Lower lobe of right lung (tissue), 2 donors: ENCODE results near the gene KATNAL1. TPM values are rescaled to one million over a fixed set of nuclear protein-coding genes. Genes with fewer than 3 reads are reported as not detected.
A peak's percentile ranks its signal among the peaks of the same experiment; 100 is the strongest.

Experiments
- ATAC-seq, 2 donors: fragments of 200-7000 bp; cut with Tn5 transposase; one replicate each; pipeline ENCODE4 v1.9.1; 2020 to 2022; ENCODE audit warnings: mild to moderate bottlenecking in 2 of 2, moderate library complexity in 2 of 2
- DNase-seq: peaks from one replicate; pipeline ENCODE4 v3.0.0-alpha.2; 2020
- H3K27ac ChIP-seq: fragments of 200-600 bp; one replicate; pipeline ENCODE4 v1.8.0; 2022
- H3K27me3 ChIP-seq: fragments of 200-600 bp; one replicate; pipeline ENCODE4 v1.8.0; 2022; ENCODE audit warnings: low read depth
- H3K36me3 ChIP-seq: fragments of 200-600 bp; one replicate; pipeline ENCODE4 v1.8.0; 2022; ENCODE audit warnings: mild to moderate bottlenecking
- H3K4me1 ChIP-seq: fragments of 200-600 bp; one replicate; pipeline ENCODE4 v1.8.0; 2022
- H3K4me3 ChIP-seq: fragments of 200-600 bp; one replicate; pipeline ENCODE4 v1.8.0; 2022; ENCODE audit warnings: mild to moderate bottlenecking
- H3K9me3 ChIP-seq: fragments of 200-600 bp; one replicate; pipeline ENCODE4 v1.8.0; 2022
- intact Hi-C: fragments of 100-400 bp; cut with DNase I; formaldehyde crosslinking; loops from one replicate; pipeline ENCODE4 v1.11.0; 2022
- total RNA-seq: library from RNA; stranded (reverse); fragmentation: NEBNext Ultra II Directional; extraction: Animal tissue kit (Norgen Biotek cat#: 25700); gene quantifications from one replicate; pipeline ENCODE4 v1.2.1, GENCODE V29; 2021
- TF ChIP-seq, protein P1 (sequence below): fragments of 200-600 bp; IDR thresholded peaks from one replicate; pipeline ENCODE4 v1.8.0; 2022; ENCODE audit warnings: antibody characterized with exemption, mild to moderate bottlenecking
- donor health status: DM: no; HTN: yes; CAD: no; lungs with severe emphysema.

KATNAL1 gene
- total RNA-seq, 1 donor from 2014 or later: 18.4 TPM

DNA sequence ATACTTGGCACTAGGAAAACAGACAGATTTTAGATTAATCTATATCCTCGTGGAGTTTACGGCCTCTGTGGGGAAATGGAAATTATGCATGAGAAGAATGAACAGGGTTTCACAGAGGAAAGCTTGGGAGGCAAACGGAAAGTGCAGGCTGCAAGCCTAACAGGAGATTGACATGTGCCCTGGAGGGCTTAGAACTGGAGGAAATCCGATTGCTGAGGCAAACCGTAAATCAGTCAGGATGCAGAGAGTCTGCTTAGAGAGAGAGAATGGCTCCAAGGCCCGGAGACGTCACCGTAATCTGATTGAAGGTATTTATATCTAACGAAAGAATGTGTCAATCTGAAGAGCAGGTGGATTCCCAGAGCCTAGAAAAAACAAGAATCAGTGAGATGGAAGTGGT is 143.2 kb downstream of the KATNAL1 start:
- no peaks in the 10 kb centered on the region for H3K9me3 ChIP-seq
- H3K27ac ChIP-seq: no peak overlapping the region
- H3K4me1 ChIP-seq: no peaks in the 10 kb centered on the region
- intact Hi-C loops: no loop called here
- no peaks in the 10 kb centered on the region for H3K27me3 ChIP-seq
- TF ChIP-seq, protein P1, sequence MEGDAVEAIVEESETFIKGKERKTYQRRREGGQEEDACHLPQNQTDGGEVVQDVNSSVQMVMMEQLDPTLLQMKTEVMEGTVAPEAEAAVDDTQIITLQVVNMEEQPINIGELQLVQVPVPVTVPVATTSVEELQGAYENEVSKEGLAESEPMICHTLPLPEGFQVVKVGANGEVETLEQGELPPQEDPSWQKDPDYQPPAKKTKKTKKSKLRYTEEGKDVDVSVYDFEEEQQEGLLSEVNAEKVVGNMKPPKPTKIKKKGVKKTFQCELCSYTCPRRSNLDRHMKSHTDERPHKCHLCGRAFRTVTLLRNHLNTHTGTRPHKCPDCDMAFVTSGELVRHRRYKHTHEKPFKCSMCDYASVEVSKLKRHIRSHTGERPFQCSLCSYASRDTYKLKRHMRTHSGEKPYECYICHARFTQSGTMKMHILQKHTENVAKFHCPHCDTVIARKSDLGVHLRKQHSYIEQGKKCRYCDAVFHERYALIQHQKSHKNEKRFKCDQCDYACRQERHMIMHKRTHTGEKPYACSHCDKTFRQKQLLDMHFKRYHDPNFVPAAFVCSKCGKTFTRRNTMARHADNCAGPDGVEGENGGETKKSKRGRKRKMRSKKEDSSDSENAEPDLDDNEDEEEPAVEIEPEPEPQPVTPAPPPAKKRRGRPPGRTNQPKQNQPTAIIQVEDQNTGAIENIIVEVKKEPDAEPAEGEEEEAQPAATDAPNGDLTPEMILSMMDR: no peak
- no peak overlapping the region for H3K4me3 ChIP-seq
- ATAC-seq (no peak), DNase-seq (no peak)
- H3K36me3 ChIP-seq: no peaks in the 10 kb centered on the region

DNA sequence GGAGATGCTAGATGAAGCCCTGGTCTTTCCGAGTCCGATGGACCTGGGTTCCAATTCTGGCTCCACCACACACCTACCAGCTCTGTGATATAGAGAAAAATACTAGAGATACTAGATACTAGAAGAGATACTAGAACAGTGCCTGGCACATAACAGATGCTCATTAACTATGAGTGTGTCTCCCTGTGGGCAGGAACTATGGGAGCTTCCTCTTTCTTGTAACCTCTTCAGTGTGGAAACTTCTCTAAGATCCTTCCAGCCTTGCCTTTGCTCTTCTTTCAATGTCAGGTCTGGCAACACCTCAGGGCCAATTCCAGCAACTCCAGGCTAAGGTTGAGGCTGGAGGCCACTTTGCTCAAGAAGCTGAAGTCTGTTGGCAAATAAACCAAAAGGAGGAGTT is 143.9 kb downstream of the KATNAL1 start:
- no peaks in the 10 kb centered on the region for H3K36me3 ChIP-seq
- no peaks in the 10 kb centered on the region for H3K27me3 ChIP-seq
- no peaks in the 10 kb centered on the region for H3K4me1 ChIP-seq
- intact Hi-C loops: no loop called here
- no peak overlapping the region for H3K27ac ChIP-seq
- DNase-seq (no peak), ATAC-seq (no peak)
- no peaks in the 10 kb centered on the region for H3K9me3 ChIP-seq
- H3K4me3 ChIP-seq: no peak overlapping the region
- TF ChIP-seq, protein P1: no peak

DNA sequence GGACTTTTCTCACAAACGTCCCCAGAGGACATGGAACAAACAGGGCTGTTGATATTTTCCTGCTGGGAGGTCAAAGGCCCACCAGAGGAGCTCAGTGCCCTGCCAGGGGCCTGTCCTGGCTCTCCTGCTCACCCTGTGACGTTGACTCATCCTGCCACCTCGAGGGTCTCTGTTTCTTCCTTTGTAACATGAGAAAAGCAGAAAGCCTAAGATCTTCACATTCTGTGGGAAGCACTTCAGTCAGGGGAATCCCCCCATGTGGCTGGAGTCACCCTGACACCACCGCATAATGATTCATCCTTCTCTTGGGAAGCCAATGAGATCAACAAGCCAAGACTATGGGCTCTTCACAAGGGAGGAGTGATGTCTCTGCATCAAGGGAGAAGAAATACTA is 147.9 kb downstream of the KATNAL1 start:
- intact Hi-C loops: no loop called here
- Histone ChIP-seq H3K36me3 (no peaks in the 10 kb centered on the region), H3K27ac (no peak overlapping the region), H3K9me3 (no peaks in the 10 kb centered on the region), H3K27me3 (no peaks in the 10 kb centered on the region), H3K4me3 (no peak overlapping the region), H3K4me1 (no peaks in the 10 kb centered on the region)
- DNase-seq (no peak), ATAC-seq (no peak)
- TF ChIP-seq, protein P1: no peak

DNA sequence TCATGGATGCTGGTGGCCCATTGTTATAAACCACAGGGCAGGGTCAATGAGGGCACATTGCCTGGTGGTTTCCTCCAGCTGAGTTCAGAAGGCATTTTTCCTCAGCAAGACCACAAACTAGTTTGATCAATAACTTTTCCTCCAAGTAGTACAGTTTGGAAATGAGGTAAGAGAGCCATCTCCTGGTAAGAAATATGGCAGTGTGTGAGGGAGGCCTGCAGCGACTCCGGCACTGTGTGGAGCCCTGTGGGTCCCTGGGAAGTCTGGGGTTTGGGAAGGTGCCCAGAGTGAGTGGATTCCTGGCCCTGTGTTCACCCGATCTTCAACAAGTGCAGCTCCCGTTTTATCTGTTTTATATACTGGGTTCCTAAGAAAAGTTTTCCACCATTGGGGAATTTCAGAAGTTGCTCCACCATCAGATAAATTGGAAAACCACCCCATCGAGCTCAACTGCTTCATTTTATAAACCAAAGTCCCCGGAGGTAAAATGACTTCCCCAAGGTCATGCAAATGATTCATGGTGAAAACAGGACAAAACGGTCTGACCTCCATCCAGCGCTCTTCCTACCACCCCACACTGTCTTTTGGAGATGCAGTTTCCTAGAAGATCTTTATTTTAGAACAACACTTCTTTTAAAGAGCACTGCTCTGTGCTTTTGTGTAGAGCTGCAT is 148.4 kb downstream of the KATNAL1 start:
- H3K4me3 ChIP-seq: no peak overlapping the region
- DNase-seq (no peak), ATAC-seq (peak in 1 of 2 donors; percentile 43)
- H3K27ac ChIP-seq: no peak overlapping the region
- H3K27me3 ChIP-seq: peaks cover 1% of the 10 kb centered on the region
- no peaks in the 10 kb centered on the region for H3K9me3 ChIP-seq
- H3K4me1 ChIP-seq: no peaks in the 10 kb centered on the region
- H3K36me3 ChIP-seq: no peaks in the 10 kb centered on the region
- intact Hi-C loops: no loop called here
- TF ChIP-seq, protein P1: no peak

DNA sequence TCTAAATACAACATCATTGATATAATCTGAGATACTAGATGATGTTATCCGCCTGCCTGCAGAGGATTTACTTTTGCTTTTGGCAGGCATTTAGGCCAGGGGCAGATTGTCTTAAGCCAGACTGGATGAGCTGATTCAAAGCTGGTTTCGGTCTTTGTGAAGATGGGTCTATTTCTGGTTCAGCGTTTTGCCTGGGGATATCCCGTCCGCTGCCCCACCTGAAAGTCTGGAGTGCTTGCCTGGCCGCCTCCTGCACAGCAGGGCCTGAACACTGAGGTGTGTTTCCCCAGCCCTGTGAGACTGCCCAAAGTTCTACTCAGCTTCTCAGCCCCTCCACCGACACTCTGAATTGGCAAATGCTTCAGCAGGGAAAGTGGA is 149.7 kb downstream of the KATNAL1 start:
- Histone ChIP-seq H3K9me3 (no peaks in the 10 kb centered on the region), H3K36me3 (no peaks in the 10 kb centered on the region), H3K27me3 (peaks cover 4% of the 10 kb centered on the region), H3K4me1 (no peaks in the 10 kb centered on the region), H3K27ac (no peak overlapping the region), H3K4me3 (no peak overlapping the region)
- intact Hi-C loops: no loop called here
- TF ChIP-seq, protein P1: no peak
- no peak for ATAC-seq
- no peak for DNase-seq
